Measurements from ENCODE around the gene MKLN1. TPM values are rescaled to one million over a fixed set of nuclear protein-coding genes. Genes with fewer than 3 reads are reported as not detected.

MKLN1 gene
- total and polyA plus RNA-seq, 2 donors (not counting 1 experiment from before 2014, with no cell fraction given) = 8.5 to 68.4 TPM

DNA sequence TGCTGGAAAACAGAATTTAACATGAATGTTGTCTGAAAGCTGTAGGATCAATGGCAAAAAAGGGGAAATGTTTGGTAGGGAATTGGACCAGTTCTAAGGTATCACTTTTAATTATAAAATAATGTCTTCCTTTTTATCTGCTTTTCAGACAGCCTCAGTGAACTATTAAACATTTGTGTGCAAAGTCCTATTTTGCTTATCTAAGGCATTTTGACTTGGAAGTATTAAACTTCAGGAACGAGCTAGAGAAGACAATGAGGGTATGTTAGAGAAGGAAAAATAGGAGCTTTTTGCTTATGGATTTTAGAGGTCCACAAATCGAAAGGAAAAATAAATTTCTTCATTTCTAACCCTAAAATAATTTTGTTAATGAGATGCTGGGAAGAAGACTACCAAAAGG, 165.4 kb downstream of the MKLN1 start:
- Histone ChIP-seq H3K4me2 (replicated peaks; ENCODE audit: low read depth, low read length, poor library complexity, severe bottlenecking) (no peak overlapping the region), H4K20me1 (ENCODE audit: control insufficient read depth, insufficient read depth, low read length, poor library complexity, severe bottlenecking) (no peaks in the 10 kb centered on the region), H3K79me2 (ENCODE audit: control insufficient read depth, insufficient read depth, low read length) (no peaks in the 10 kb centered on the region), H3K27me3 (replicated peaks in 1 of 4; ENCODE audit: control extremely low read depth in 1 of 4, control insufficient read depth in 3 of 4, insufficient read depth in 4 of 4, low read length in 3 of 4) (no peaks in the 10 kb centered on the region), H3K4me1 (ENCODE audit: control insufficient read depth in 2 of 2, insufficient read depth in 2 of 2, low read length in 2 of 2) (no peaks in the 10 kb centered on the region), H3K36me3 (replicated peaks in 1 of 2; ENCODE audit: control extremely low read depth in 1 of 2, control insufficient read depth in 1 of 2, extremely low read depth in 1 of 2, insufficient read depth in 2 of 2, low read length in 1 of 2) (peaks cover 0 to 5% of the 10 kb centered on the region in 2 experiments), H3K4me3 (ENCODE audit: control extremely low read depth in 1 of 5, extremely low read depth in 1 of 5, insufficient read depth in 1 of 5, low read depth in 2 of 5, low read length in 4 of 5) (no peak overlapping the region), H2AFZ (ENCODE audit: insufficient read depth, low read depth, low read length, poor library complexity, severe bottlenecking) (no peak overlapping the region), H3K9ac (ENCODE audit: low read length) (no peak overlapping the region), H3K27ac (ENCODE audit: low read length in 2 of 2) (no peak overlapping the region), H3K9me3 (ENCODE audit: control extremely low read depth in 1 of 3, control insufficient read depth in 2 of 3, insufficient read depth in 1 of 3, low read length in 2 of 3) (no peaks in the 10 kb centered on the region)
- intact Hi-C loops (cut with micrococcal nuclease) = no loop called here
- Mint-ChIP-seq H3K4me1 (no peaks in the 10 kb centered on the region), H3K27me3 (no peaks in the 10 kb centered on the region), H3K27ac (no peak overlapping the region), H3K9me3 (ENCODE audit: insufficient read depth) (no peaks in the 10 kb centered on the region), H3K4me3 (no peak overlapping the region)
- ATAC-seq (ENCODE audit: low read depth) (no peak), DNase-seq (no peak)
- WGBS (ENCODE audit: insufficient coverage) = no CpG with 5 or more reads among the region's 2 CpGs
- TF ChIP-seq EZH2 (IDR thresholded peaks at IDR 0.05; ENCODE audit: borderline replicate concordance, insufficient read depth, low read depth, low read length, poor library complexity, severe bottlenecking) = no peak
- TF ChIP-seq, protein P1, sequence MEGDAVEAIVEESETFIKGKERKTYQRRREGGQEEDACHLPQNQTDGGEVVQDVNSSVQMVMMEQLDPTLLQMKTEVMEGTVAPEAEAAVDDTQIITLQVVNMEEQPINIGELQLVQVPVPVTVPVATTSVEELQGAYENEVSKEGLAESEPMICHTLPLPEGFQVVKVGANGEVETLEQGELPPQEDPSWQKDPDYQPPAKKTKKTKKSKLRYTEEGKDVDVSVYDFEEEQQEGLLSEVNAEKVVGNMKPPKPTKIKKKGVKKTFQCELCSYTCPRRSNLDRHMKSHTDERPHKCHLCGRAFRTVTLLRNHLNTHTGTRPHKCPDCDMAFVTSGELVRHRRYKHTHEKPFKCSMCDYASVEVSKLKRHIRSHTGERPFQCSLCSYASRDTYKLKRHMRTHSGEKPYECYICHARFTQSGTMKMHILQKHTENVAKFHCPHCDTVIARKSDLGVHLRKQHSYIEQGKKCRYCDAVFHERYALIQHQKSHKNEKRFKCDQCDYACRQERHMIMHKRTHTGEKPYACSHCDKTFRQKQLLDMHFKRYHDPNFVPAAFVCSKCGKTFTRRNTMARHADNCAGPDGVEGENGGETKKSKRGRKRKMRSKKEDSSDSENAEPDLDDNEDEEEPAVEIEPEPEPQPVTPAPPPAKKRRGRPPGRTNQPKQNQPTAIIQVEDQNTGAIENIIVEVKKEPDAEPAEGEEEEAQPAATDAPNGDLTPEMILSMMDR (IDR thresholded peaks at IDR 0.05) = no peak
- POLR2A ChIA-PET = no interaction called here
- CTCF ChIA-PET = interaction anchor here (0.8 to 1.8 kb wide), 2 partner anchors 10 to 22 kb away, joined by 4 to 5 read pairs; no protein-coding TSS in a partner anchor

DNA sequence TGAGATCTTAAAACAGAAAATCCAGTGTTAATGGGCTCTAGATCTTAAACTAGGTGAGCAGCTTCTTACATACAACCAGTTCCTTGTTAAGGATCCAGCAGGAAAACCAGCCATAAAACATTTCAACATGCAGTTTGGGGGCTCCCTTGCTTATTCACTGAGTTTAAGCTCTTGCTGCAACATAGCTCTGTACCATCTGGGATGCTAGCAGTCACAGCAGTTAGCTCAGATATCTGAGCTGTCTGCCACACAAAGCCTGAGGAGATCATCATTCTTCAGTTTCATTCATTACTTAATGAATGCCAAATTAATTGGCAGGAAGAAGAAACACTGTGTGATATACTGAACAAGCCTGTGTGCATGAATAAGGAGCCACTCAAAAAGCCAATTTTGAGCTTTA, 165.9 kb downstream of the MKLN1 start:
- Histone ChIP-seq H3K4me3 (ENCODE audit: control extremely low read depth in 1 of 5, extremely low read depth in 1 of 5, insufficient read depth in 1 of 5, low read depth in 2 of 5, low read length in 4 of 5) (no peak overlapping the region), H3K79me2 (ENCODE audit: control insufficient read depth, insufficient read depth, low read length) (no peaks in the 10 kb centered on the region), H2AFZ (ENCODE audit: insufficient read depth, low read depth, low read length, poor library complexity, severe bottlenecking) (no peak overlapping the region), H3K9me3 (ENCODE audit: control extremely low read depth in 1 of 3, control insufficient read depth in 2 of 3, insufficient read depth in 1 of 3, low read length in 2 of 3) (no peaks in the 10 kb centered on the region), H3K36me3 (replicated peaks in 1 of 2; ENCODE audit: control extremely low read depth in 1 of 2, control insufficient read depth in 1 of 2, extremely low read depth in 1 of 2, insufficient read depth in 2 of 2, low read length in 1 of 2) (peaks cover 0 to 5% of the 10 kb centered on the region in 2 experiments), H3K4me2 (replicated peaks; ENCODE audit: low read depth, low read length, poor library complexity, severe bottlenecking) (no peak overlapping the region), H3K27me3 (replicated peaks in 1 of 4; ENCODE audit: control extremely low read depth in 1 of 4, control insufficient read depth in 3 of 4, insufficient read depth in 4 of 4, low read length in 3 of 4) (no peaks in the 10 kb centered on the region), H4K20me1 (ENCODE audit: control insufficient read depth, insufficient read depth, low read length, poor library complexity, severe bottlenecking) (no peaks in the 10 kb centered on the region), H3K9ac (ENCODE audit: low read length) (no peak overlapping the region), H3K27ac (ENCODE audit: low read length in 2 of 2) (no peak overlapping the region), H3K4me1 (ENCODE audit: control insufficient read depth in 2 of 2, insufficient read depth in 2 of 2, low read length in 2 of 2) (no peaks in the 10 kb centered on the region)
- Mint-ChIP-seq H3K4me1 (no peaks in the 10 kb centered on the region), H3K27ac (no peak overlapping the region), H3K9me3 (ENCODE audit: insufficient read depth) (no peaks in the 10 kb centered on the region), H3K27me3 (no peaks in the 10 kb centered on the region), H3K4me3 (no peak overlapping the region)
- no peak for DNase-seq
- ChIA-PET POLR2A (no interaction called here), CTCF (interaction anchor here (0.8 to 1.8 kb wide), 2 partner anchors 10 to 22 kb away, joined by 4 to 5 read pairs; no protein-coding TSS in a partner anchor)
- ATAC-seq (ENCODE audit: low read depth) = no peak
- intact Hi-C loops (cut with micrococcal nuclease) = no loop called here
- TF ChIP-seq, protein P1 (IDR thresholded peaks at IDR 0.05) = no peak
- no peak for TF ChIP-seq EZH2 (IDR thresholded peaks at IDR 0.05; ENCODE audit: borderline replicate concordance, insufficient read depth, low read depth, low read length, poor library complexity, severe bottlenecking)

Measured in B cell (primary cell).